SW 1271 (cell line): ENCODE data around the gene ZC3H12C.
A peak's percentile ranks its signal among the peaks of the same experiment; 100 is the strongest.

Experiments
- DNase-seq, 2 experiments: peaks; one replicate each; lab custom pipeline; 2025; lab: John Stamatoyannopoulos, UW

ZC3H12C gene

GRCh38 chr11:110152199-110152598 lies 59.0 kb downstream of the ZC3H12C start:
- DNase-seq = no peak

DNA sequence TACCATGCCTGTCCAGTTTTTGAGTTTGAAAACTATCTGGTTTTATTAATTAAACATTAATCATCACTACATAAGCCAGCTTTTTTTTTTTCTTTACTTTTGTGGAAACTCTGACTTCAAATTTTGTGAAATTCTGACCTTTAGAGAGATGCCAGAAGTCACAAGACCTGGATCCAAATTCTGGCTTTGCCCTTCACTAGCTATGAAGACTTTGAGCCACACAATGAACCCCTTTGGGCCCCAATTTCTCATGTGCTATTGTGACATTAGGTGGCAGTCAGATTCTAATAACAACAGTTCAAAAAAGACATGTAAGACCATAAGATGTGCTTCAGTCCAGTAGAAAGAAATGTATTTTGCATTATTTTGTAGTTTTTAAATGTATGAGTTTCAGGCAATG lies 60.3 kb downstream of the ZC3H12C start:
- DNase-seq = no peak

DNA sequence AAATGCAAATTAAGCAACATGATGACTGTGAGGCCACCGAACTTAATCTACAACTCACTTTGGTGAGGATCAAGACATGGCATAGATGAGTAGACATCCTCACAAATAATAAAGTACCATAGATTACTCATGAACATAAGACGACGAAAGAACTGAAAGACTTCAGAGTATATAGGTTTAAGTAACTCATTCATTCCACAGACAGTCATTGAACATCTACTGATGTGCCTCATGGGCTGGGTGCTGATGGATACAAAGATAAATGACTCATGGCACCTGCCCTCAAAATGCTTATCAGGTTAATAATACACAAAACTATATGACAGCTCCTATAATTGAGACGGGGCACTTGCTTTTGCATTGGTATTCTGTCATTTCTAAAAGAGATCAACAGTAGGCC lies 63.3 kb downstream of the ZC3H12C start:
- DNase-seq = no peak

DNA sequence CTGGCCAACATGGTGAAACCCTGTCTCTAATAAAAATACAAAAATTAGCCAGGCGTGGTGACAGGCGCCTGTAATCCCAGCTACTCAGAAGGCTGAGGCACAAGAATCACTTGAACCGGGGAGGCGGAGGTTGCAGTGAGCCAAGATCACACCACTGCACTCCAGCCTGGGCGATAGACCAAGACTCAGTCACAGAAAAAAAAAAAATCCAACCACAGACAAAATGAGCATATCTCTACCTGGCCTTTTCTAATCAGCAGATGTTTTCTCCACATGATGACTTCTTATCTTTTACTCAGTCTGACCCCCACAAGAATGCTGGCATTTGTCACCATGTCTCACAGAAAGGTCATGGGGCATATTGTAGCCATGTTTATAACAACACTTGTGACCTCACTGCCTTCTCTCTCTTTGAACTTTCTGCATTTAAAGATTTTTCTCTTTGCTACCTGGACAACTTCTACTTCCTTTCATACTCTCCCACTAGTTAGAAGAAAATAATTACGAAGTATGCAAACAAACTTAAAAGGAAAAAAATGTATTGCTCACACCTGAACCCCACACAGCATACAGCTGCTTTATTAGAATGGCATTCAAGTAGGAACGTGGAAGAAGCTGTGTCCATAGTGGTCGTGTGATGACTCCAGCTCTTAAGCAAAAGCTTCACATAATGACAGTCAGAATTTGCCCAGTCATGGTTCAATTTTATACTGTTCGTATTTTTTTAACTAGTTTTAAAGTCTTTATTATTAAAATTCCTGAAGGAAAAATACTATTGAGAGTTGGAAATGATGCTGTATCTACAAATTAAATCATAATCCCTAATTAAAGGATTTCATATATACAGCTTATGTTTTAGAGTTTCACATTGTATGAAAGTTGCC lies 65.4 kb downstream of the ZC3H12C start:
- no peak for DNase-seq

GRCh38 chr11:110159476-110159875 lies 66.3 kb downstream of the ZC3H12C start:
- no peak for DNase-seq

- no peak for DNase-seq
Measured at GRCh38 chr11:110160016-110160415, 66.8 kb downstream of the ZC3H12C start.

DNA sequence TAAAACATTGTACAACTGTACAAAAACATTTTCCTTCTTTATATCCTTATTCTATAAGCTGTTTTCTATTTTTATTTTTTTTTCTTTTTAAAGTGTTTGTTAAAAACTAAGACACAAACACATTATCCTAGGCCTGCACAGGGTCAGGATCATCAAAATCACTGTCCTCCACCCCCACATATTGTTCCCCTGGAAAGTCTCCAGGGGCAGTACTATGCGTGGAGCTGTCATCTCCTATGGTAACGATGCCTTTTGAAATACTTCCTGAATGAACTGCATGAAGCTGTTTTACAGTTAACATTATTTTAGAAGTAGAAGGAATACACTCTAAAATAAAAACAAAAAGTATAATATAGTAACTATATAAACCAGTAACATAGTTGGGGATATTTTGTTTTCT lies 67.2 kb downstream of the ZC3H12C start:
- DNase-seq = no peak

GRCh38 chr11:110161061-110161460 lies 67.9 kb downstream of the ZC3H12C start:
- DNase-seq = no peak

DNA sequence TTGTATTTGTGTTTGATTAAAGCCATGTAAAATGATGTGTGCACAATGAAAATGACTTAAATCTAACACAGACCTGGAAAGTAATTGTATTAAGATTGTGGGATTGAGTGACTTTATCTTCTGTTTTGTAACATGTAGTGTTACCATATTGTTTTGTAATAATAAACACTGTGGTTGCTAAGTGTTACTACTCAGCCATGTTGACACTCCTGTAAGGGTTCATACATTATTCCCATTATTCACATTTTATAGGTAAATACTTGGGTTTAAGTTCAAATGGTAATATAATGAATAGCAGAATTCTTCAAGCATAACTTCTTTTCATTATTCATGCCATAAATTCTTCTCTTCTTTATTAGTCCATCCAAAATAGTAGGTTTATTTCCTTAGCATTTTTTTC lies 69.0 kb downstream of the ZC3H12C start:
- peak in 1 of 2 experiments; percentile 26 for DNase-seq

DNA sequence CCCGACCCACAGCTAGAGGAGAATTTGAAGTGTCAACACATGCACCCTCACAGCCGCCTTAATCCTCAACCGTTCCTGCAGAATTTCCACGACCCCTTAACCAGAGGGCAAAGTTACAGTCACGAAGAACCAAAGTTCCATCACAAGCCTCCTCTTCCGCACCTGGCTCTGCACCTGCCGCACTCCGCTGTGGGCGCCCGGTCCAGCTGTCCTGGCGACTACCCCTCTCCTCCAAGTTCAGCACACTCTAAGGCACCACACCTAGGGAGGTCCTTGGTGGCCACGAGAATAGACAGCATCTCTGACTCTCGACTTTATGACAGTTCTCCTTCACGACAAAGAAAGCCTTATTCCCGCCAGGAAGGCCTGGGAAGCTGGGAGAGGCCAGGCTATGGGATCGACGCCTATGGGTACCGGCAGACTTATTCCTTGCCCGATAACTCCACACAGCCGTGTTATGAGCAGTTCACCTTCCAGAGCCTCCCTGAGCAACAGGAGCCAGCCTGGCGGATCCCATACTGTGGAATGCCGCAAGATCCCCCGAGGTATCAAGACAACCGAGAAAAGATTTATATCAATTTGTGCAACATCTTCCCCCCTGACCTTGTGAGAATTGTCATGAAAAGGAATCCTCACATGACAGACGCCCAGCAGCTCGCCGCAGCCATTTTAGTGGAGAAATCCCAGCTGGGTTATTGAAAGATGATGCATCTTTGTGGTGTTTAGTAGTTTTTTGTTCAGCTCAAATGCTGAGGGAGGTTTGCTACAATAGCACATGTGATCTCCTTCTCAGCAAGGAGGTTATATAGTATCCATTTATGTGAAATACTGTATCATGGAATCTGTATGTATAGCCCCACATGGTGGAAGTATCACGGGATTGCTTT lies 72.1 kb downstream of the ZC3H12C start:
- DNase-seq = no peak

DNA sequence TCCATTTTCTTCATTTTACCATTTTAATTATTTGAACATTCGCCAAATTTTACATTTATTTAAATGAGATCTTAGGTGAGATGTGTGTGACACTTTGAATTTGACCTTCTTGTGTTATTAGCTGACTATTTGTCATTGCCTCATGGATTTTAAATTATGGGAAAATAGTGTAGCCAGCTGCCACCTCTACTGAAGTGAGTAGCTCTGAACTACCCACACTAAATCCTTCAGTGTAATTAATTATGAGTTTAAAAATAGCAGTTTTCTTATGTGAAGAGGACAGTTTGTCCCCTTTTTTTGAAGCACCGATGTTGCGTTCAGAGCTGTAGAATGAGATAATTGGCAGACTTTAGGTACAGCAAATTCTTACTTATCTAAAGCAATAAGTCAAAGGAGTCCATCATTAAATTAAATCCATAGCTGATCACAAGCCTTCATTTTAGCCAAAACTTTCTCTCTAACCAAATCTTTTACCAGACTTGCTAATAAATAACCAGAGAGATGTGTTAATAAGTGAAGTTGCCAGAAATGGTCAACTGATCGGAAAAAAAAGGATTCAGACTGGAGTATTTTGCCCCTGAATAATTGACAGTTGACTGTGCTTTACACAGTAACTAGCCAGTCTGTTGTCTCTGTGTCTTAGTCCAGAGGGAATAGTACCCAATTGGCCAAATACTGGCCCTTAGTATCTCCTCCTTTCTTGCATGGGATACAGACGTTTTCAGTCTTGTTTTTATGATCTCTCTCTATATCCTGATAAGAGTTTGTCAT lies 75.0 kb downstream of the ZC3H12C start:
- no peak for DNase-seq

GRCh38 chr11:110169738-110170137 lies 76.5 kb downstream of the ZC3H12C start:
- no peak for DNase-seq

GRCh38 chr11:110172468-110173065 lies 79.4 kb downstream of the ZC3H12C start:
- no peak for DNase-seq

GRCh38 chr11:110173811-110174644 lies 80.8 kb downstream of the ZC3H12C start:
- no peak for DNase-seq

- DNase-seq = no peak
Measured at GRCh38 chr11:110174645-110175310, 81.6 kb downstream of the ZC3H12C start.

- no peak for DNase-seq
Measured at GRCh38 chr11:110176366-110177085, 83.3 kb downstream of the ZC3H12C start.

- no peak for DNase-seq
Measured at GRCh38 chr11:110177086-110177456, 83.9 kb downstream of the ZC3H12C start.

DNA sequence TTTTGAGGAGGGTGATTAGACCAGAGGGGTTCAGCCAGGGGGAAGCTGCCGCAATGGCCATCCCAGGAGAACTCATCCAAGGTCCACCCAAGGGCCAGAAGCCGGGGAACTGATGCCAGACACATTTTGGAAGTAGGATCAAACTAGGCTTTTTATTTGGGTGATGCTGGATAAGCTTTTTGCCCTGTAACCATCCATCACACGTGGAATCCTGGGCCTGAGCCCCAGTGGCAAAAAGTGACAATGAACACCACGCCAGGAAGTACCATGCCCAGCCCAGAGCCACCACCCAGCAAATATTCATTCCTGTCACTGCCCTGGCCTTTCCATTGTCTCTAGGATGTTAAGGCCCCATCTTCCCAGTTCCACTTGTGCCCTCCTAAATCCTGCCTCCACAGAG lies 85.9 kb downstream of the ZC3H12C start:
- DNase-seq = no peak

- no peak for DNase-seq
Measured at GRCh38 chr11:110182886-110183285, 89.7 kb downstream of the ZC3H12C start.

GRCh38 chr11:110184456-110184855 lies 91.3 kb downstream of the ZC3H12C start:
- no peak for DNase-seq
